SH-SY5Y (cell line): ENCODE measurements around the gene CST8.

Source experiments
- GATA2 ChIP-seq: IDR thresholded peaks from 2 replicates; pipeline ENCODE4 v1.6.1; 2011; ENCODE audit warnings: mild to moderate bottlenecking, low read depth, low read length
- GATA3 ChIP-seq: IDR thresholded peaks from 2 replicates; pipeline ENCODE4 v1.6.1; 2011; ENCODE audit warnings: low read depth, mild to moderate bottlenecking, low read length, moderate library complexity

- TF ChIP-seq GATA2 (no peak), GATA3 (no peak)
These were observed 40.0 kb upstream of the CST8 start for GRCh38 chr20:23450877-23451276.
